Activated naive CD4-positive, alpha-beta T cell treated with anti-CD3 and anti-CD28 coated beads for 36 hours (primary cell): ENCODE data around the gene CDCP2. TPM values are rescaled to one million over a fixed set of nuclear protein-coding genes. Genes with fewer than 3 reads are reported as not detected.
"Not testable (repeated sequence)": the region's sequence is repeated elsewhere in the genome, so short reads cannot be mapped to it uniquely, and the experiment has no call there.

ENCODE experiments used
- CTCF ChIA-PET: fragments of 350-600 bp; sonication (Branson Sonifier 250); formaldehyde crosslinking; loops from one replicate; lab custom pipeline; 2021; ENCODE audit warnings: antibody characterized with exemption; lab: Charles Lee
- DNase-seq: peaks from one replicate; pipeline ENCODE4 v3.0.0-alpha.2; 2020
- H3K27ac Mint-ChIP-seq: one replicate; pipeline ENCODE4 v1.8.0; 2021; ENCODE audit warnings: mild to moderate bottlenecking, mixed read lengths
- H3K27me3 Mint-ChIP-seq: one replicate; pipeline ENCODE4 v1.8.0; 2021; ENCODE audit warnings: low read depth, mixed read lengths
- H3K36me3 Mint-ChIP-seq: one replicate; pipeline ENCODE4 v1.8.0; 2021; ENCODE audit warnings: low read depth, mixed read lengths
- H3K4me1 Mint-ChIP-seq: one replicate; pipeline ENCODE4 v1.8.0; 2021; ENCODE audit warnings: low read depth, mixed read lengths
- H3K4me3 Mint-ChIP-seq: one replicate; pipeline ENCODE4 v1.8.0; 2021; ENCODE audit warnings: mild to moderate bottlenecking, moderate library complexity, mixed read lengths
- H3K9me3 Mint-ChIP-seq: one replicate; pipeline ENCODE4 v1.8.0; 2021; ENCODE audit warnings: mixed read lengths
- intact Hi-C: fragments of 100-400 bp; cut with micrococcal nuclease; formaldehyde crosslinking; loops from one replicate; pipeline ENCODE4 v1.15.1; 2023
- total RNA-seq, 2 experiments: library from RNA; stranded (reverse); gene quantifications; one replicate each; pipeline ENCODE4 v1.2.3, GENCODE V29; 2021

CDCP2 gene
- total RNA-seq, 2 experiments from 2014 or later: not detected

DNA sequence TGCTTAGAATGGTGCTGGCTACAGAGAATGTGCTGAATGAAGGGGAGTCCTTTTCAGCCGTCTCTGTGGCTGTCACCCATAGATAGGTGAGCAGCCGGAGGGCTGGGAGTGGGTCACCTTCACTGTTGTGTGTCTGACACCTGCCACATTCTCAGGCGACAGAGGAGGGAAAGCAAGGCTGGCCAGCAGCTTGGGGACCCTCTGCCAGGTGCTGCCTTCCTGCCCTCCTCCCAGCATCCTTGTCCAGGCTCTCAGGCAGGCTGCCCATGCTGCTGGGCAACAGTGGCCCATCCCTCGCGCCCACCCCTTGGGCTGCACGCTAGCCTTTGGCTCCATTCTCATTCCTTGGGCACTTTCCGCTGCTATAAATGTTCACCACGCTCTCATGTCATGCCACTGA, 24.9 kb upstream of the CDCP2 start:
- intact Hi-C loops: no loop called here
- Mint-ChIP-seq H3K9me3 (no peaks in the 10 kb centered on the region), H3K4me3 (no peak overlapping the region)

GRCh38 chr1:54176621-54177327, 24.0 kb upstream of the CDCP2 start:
- Mint-ChIP-seq H3K4me1 (no peaks in the 10 kb centered on the region), H3K9me3 (no peaks in the 10 kb centered on the region), H3K27ac (no peak overlapping the region), H3K4me3 (no peak overlapping the region), H3K27me3 (no peaks in the 10 kb centered on the region), H3K36me3 (peaks cover 10% of the 10 kb centered on the region)
- DNase-seq: no peak
- CTCF ChIA-PET: no interaction called here
- intact Hi-C loops: no loop called here

More for the DNA sequence above, 24.9 kb upstream of the CDCP2 start:
- no peak for DNase-seq
- H3K4me1 Mint-ChIP-seq: no peaks in the 10 kb centered on the region
- peaks cover 11% of the 10 kb centered on the region for H3K36me3 Mint-ChIP-seq
- H3K27me3 Mint-ChIP-seq: no peaks in the 10 kb centered on the region
- CTCF ChIA-PET: no interaction called here
- H3K27ac Mint-ChIP-seq: no peak overlapping the region

- Mint-ChIP-seq H3K4me3 (no peak overlapping the region), H3K27ac (no peak overlapping the region), H3K36me3 (peaks cover 2% of the 10 kb centered on the region), H3K27me3 (no peaks in the 10 kb centered on the region), H3K9me3 (no peaks in the 10 kb centered on the region), H3K4me1 (peaks cover 10% of the 10 kb centered on the region)
- no peak for DNase-seq
- CTCF ChIA-PET: interaction anchor here (4.5 kb wide), 1 partner anchor 8 kb away, joined by 24 read pairs; no protein-coding TSS in a partner anchor
- intact Hi-C loops: no loop called here
Measured at GRCh38 chr1:54174106-54174505, 21.3 kb upstream of the CDCP2 start.

- peaks cover 2% of the 10 kb centered on the region for H3K36me3 Mint-ChIP-seq
- CTCF ChIA-PET: interaction anchor here (4.5 kb wide), 1 partner anchor 8 kb away, joined by 24 read pairs; no protein-coding TSS in a partner anchor
Measured at GRCh38 chr1:54173681-54174080, 20.9 kb upstream of the CDCP2 start.

GRCh38 chr1:54172614-54173599, 20.1 kb upstream of the CDCP2 start:
- Mint-ChIP-seq H3K36me3 (no peaks in the 10 kb centered on the region), H3K27me3 (no peaks in the 10 kb centered on the region), H3K9me3 (no peaks in the 10 kb centered on the region), H3K4me1 (peaks cover 10% of the 10 kb centered on the region), H3K4me3 (no peak overlapping the region), H3K27ac (no peak overlapping the region)
- intact Hi-C loops: no loop called here
- CTCF ChIA-PET: interaction anchor here (4.5 kb wide), 1 partner anchor 9 kb away, joined by 24 read pairs; no protein-coding TSS in a partner anchor
- DNase-seq: no peak

More at GRCh38 chr1:54173681-54174080, 20.9 kb upstream of the CDCP2 start:
- Mint-ChIP-seq H3K27ac (no peak overlapping the region), H3K9me3 (no peaks in the 10 kb centered on the region), H3K4me1 (peaks cover 10% of the 10 kb centered on the region), H3K4me3 (no peak overlapping the region), H3K27me3 (no peaks in the 10 kb centered on the region)
- intact Hi-C loops: no loop called here
- no peak for DNase-seq

- no peaks in the 10 kb centered on the region for H3K9me3 Mint-ChIP-seq
- no peak overlapping the region for H3K4me3 Mint-ChIP-seq
- H3K4me1 Mint-ChIP-seq: peaks cover 10% of the 10 kb centered on the region
- H3K27ac Mint-ChIP-seq: no peak overlapping the region
- no peaks in the 10 kb centered on the region for H3K36me3 Mint-ChIP-seq
- intact Hi-C loops: no loop called here
- DNase-seq: no peak
- no peaks in the 10 kb centered on the region for H3K27me3 Mint-ChIP-seq
- CTCF ChIA-PET: interaction anchor here (4.5 kb wide), 1 partner anchor 10 kb away, joined by 24 read pairs; no protein-coding TSS in a partner anchor
Measured at GRCh38 chr1:54171606-54172005, 18.8 kb upstream of the CDCP2 start.

DNA sequence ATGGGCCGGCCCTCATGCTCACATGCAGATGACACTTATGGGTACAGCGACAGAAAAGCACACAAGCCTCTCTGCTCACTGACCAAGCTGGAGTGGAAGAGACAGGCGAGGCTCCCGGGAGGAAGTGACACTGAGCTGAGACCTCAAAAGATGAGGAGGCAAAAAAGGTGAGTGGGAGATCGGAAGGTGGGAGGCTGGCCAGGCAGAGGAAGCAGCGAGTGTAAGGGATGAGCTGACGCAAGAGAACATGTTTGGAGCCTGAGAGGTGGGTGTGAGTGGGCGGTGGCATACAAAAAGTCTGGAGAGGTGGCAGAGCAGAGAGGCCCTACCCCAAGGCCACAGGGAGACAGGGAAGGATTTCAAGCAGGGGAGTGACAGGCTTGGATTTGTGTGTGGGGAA, 18.2 kb upstream of the CDCP2 start:
- H3K27me3 Mint-ChIP-seq: no peaks in the 10 kb centered on the region
- peaks cover 10% of the 10 kb centered on the region for H3K4me1 Mint-ChIP-seq
- no peak for DNase-seq
- intact Hi-C loops: no loop called here
- no peak overlapping the region for H3K4me3 Mint-ChIP-seq
- CTCF ChIA-PET: interaction anchor here (4.5 kb wide), 1 partner anchor 11 kb away, joined by 24 read pairs; no protein-coding TSS in a partner anchor
- no peak overlapping the region for H3K27ac Mint-ChIP-seq
- H3K9me3 Mint-ChIP-seq: no peaks in the 10 kb centered on the region
- H3K36me3 Mint-ChIP-seq: no peaks in the 10 kb centered on the region

DNA sequence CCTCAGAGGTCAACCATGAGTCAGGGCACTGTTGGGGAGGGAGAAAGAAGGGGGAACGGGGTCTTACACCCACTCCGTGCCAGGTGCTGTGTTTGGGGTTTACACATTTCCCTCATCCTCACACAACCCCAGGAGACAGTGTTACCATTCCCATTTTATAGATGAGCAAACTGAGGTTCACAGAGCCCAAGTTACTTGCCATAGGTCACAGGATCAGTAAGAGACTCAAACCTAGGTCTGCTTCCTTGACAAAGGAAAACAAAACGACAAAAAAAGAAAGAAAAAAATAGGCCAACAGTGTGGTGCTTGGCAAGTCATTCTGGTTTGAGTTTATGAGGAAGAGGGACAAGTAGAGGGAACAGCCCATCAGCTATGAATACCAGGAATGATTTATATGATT, 16.3 kb upstream of the CDCP2 start:
- CTCF ChIA-PET: no interaction called here
- H3K36me3 Mint-ChIP-seq: no peaks in the 10 kb centered on the region
- no peak for DNase-seq
- intact Hi-C loops: no loop called here
- no peaks in the 10 kb centered on the region for H3K9me3 Mint-ChIP-seq
- H3K4me1 Mint-ChIP-seq: peaks cover 10% of the 10 kb centered on the region
- no peaks in the 10 kb centered on the region for H3K27me3 Mint-ChIP-seq
- no peak overlapping the region for H3K4me3 Mint-ChIP-seq
- H3K27ac Mint-ChIP-seq: no peak overlapping the region

DNA sequence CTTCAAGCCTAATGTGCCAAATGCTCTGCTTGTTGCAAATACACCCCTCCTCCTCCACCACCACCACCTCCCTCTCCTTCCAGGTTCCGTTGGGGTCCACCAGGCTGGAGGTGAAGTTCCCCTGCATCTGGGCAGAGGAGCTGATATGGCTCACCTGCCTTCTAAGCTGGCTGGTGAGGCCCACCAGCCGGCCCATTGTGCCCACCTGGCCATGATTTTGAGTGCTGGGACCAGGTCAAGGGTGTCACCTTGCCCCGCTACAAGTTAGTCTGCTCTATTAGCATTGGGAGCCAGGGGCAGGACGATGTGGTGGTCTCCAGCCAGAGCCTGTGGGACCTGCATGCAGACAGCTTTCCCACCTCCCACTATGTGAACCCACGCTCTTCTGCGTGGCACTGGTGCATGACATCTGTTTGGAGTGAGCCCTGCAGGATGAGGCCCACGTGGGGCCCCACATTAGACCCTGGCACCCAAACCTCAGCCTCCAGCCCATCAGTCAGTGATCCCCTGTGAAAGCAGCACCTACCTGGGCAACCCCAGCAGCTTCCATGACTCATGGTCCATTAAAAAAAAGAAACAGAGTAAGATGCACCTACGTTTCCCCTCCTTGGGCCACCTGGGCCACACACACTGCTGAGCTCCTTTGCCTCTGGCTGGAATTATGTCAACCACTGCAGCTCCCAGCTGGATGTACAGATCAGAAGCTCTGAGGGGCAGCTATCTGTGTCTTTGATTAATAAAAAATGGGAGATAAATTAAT, 15.6 kb upstream of the CDCP2 start:
- H3K9me3 Mint-ChIP-seq: no peaks in the 10 kb centered on the region
- no peak for DNase-seq
- H3K36me3 Mint-ChIP-seq: no peaks in the 10 kb centered on the region
- no peak overlapping the region for H3K27ac Mint-ChIP-seq
- intact Hi-C loops: no loop called here
- no peaks in the 10 kb centered on the region for H3K27me3 Mint-ChIP-seq
- CTCF ChIA-PET: interaction anchor here (0.6 kb wide), 1 partner anchor 94 kb away, joined by 4 read pairs; no protein-coding TSS in a partner anchor
- no peak overlapping the region for H3K4me3 Mint-ChIP-seq
- H3K4me1 Mint-ChIP-seq: peaks cover 10% of the 10 kb centered on the region

DNA sequence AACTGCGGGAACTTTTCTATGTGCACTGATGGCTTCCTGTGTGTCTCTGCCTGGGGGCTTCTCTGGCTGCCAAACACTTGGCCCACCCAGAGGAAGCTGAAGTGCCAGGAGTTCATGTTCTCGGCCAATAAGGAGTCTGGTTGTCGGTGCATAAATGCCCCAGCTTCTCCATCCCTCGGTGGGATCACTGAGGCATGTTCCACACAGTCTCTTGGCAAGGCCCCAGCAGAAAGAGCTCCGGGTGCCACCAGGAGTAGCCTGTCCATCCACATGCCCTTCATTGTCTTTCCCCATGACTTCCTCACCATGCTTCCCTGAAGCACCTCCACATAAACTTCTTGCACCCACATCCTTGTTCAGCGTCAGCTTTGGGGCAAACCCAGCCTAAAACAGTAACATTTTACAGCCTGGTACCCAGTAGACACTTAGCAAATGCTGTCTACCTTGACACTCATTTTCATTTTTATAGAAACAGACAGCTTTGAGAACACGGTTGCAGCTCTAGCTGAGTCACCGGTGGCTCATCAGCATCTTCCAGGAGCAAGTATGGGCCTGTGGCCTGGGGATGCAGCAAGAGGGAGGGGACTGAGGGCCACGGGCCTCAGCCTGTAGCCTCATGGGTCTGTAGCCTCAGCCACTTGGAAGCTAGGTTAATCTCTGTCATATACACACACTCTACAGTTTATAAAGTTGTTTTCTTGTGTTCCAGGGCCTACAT, 14.8 kb upstream of the CDCP2 start:
- no peak overlapping the region for H3K4me3 Mint-ChIP-seq
- intact Hi-C loops: no loop called here
- H3K9me3 Mint-ChIP-seq: no peaks in the 10 kb centered on the region
- no peaks in the 10 kb centered on the region for H3K36me3 Mint-ChIP-seq
- no peaks in the 10 kb centered on the region for H3K27me3 Mint-ChIP-seq
- peaks cover 10% of the 10 kb centered on the region for H3K4me1 Mint-ChIP-seq
- no peak overlapping the region for H3K27ac Mint-ChIP-seq
- DNase-seq: no peak
- CTCF ChIA-PET: interaction anchor here (0.6 to 1.0 kb wide), 2 partner anchors 14 to 93 kb away, joined by 3 to 4 read pairs; no protein-coding TSS in a partner anchor

DNA sequence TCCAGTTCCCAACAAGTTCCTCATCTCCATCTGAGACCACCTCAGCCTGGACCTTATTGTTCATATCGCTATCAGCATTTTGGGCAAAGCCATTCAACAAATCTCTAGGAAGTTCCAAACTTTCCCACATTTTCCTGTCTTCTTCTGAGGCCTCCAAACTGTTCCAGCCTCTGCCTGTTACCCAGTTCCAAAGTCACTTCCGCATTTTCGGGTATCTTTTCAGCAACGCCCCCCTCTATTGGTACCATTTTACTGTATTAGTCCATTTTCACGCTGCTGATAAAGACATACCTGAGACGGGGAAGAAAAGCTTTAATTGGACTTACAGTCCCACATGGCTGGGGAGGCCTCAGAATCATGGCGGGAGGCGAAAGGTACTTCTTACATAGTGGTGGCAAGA, 13.6 kb upstream of the CDCP2 start:
- CTCF ChIA-PET: interaction anchor here (0.7 to 1.0 kb wide), 2 partner anchors 15 to 306 kb away, joined by 3 read pairs; no protein-coding TSS in a partner anchor
- H3K4me3 Mint-ChIP-seq, H3K9me3 Mint-ChIP-seq, H3K27me3 Mint-ChIP-seq, H3K27ac Mint-ChIP-seq, H3K36me3 Mint-ChIP-seq, intact Hi-C loops, H3K4me1 Mint-ChIP-seq, DNase-seq: not testable (repeated sequence)
